Osteocyte (in vitro differentiated cells): ENCODE measurements around the gene TTC7B. TPM values are rescaled to one million over a fixed set of nuclear protein-coding genes. Genes with fewer than 3 reads are reported as not detected.

ENCODE experiments used
- DNase-seq: peaks from one replicate; pipeline ENCODE4 v3.0.0; 2021; ENCODE audit warnings: mixed read lengths; ENCODE audit not compliant: unreplicated experiment; ENCODE audit errors: extremely low spot score
- H3K27ac Mint-ChIP-seq: one replicate; pipeline ENCODE4 v1.8.0; 2021; ENCODE audit warnings: mild to moderate bottlenecking, mixed read lengths; ENCODE audit not compliant: unreplicated experiment
- H3K27me3 Mint-ChIP-seq: one replicate; pipeline ENCODE4 v1.8.0; 2021; ENCODE audit warnings: mixed read lengths; ENCODE audit not compliant: unreplicated experiment
- H3K36me3 Mint-ChIP-seq: one replicate; pipeline ENCODE4 v1.8.0; 2021; ENCODE audit warnings: mixed read lengths; ENCODE audit not compliant: unreplicated experiment
- H3K4me1 Mint-ChIP-seq: one replicate; pipeline ENCODE4 v1.8.0; 2021; ENCODE audit warnings: mixed read lengths; ENCODE audit not compliant: unreplicated experiment
- H3K4me3 Mint-ChIP-seq: one replicate; pipeline ENCODE4 v1.8.0; 2021; ENCODE audit warnings: mild to moderate bottlenecking, moderate library complexity, mixed read lengths; ENCODE audit not compliant: unreplicated experiment
- H3K9me3 Mint-ChIP-seq: one replicate; pipeline ENCODE4 v1.8.0; 2021; ENCODE audit warnings: mixed read lengths; ENCODE audit not compliant: unreplicated experiment
- CTCF ChIP-seq: fragments of 200-600 bp; sonication (generic); IDR thresholded peaks from 2 replicates; pipeline ENCODE4 v1.5.0; 2021; ENCODE audit warnings: antibody characterized with exemption, mild to moderate bottlenecking, moderate library complexity
- total RNA-seq: library from RNA; stranded (reverse); gene quantifications from 2 replicates; pipeline ENCODE4 v1.2.1, GENCODE V29; 2021

Gene TTC7B
- total RNA-seq, 1 donor from 2014 or later: 43.2 TPM

- DNase-seq: peak; percentile 65
- H3K36me3 Mint-ChIP-seq: peaks cover 9% of the 10 kb centered on the region
- no peak for TF ChIP-seq CTCF
- no peaks in the 10 kb centered on the region for H3K4me1 Mint-ChIP-seq
- H3K9me3 Mint-ChIP-seq: peaks cover 11% of the 10 kb centered on the region
- no peak overlapping the region for H3K27ac Mint-ChIP-seq
- H3K27me3 Mint-ChIP-seq: no peaks in the 10 kb centered on the region
- H3K4me3 Mint-ChIP-seq: no peak overlapping the region
Observed at GRCh38 chr14:90753456-90754005, 62.7 kb downstream of the TTC7B start.

GRCh38 chr14:90750701-90751100, 65.5 kb downstream of the TTC7B start:
- H3K9me3 Mint-ChIP-seq: peaks cover 19% of the 10 kb centered on the region
- H3K4me3 Mint-ChIP-seq: no peak overlapping the region
- DNase-seq: peak; percentile 8
- no peaks in the 10 kb centered on the region for H3K27me3 Mint-ChIP-seq
- H3K27ac Mint-ChIP-seq: no peak overlapping the region
- no peak for TF ChIP-seq CTCF
- H3K4me1 Mint-ChIP-seq: no peaks in the 10 kb centered on the region
- peaks cover 15% of the 10 kb centered on the region for H3K36me3 Mint-ChIP-seq

GRCh38 chr14:90750191-90750590, 66.0 kb downstream of the TTC7B start:
- Mint-ChIP-seq H3K4me1 (no peaks in the 10 kb centered on the region), H3K4me3 (no peak overlapping the region), H3K9me3 (peaks cover 19% of the 10 kb centered on the region), H3K27me3 (no peaks in the 10 kb centered on the region), H3K36me3 (peaks cover 15% of the 10 kb centered on the region), H3K27ac (no peak overlapping the region)
- no peak for DNase-seq
- TF ChIP-seq CTCF: no peak

- Mint-ChIP-seq H3K9me3 (peaks cover 19% of the 10 kb centered on the region), H3K4me1 (peaks cover 7% of the 10 kb centered on the region), H3K4me3 (no peak overlapping the region), H3K27ac (no peak overlapping the region), H3K27me3 (no peaks in the 10 kb centered on the region), H3K36me3 (peaks cover 15% of the 10 kb centered on the region)
- no peak for DNase-seq
- TF ChIP-seq CTCF: no peak
Observed at GRCh38 chr14:90747909-90748308, 68.3 kb downstream of the TTC7B start.

- TF ChIP-seq CTCF: no peak
- Mint-ChIP-seq H3K27me3 (no peaks in the 10 kb centered on the region), H3K4me3 (no peak overlapping the region), H3K9me3 (peaks cover 11% of the 10 kb centered on the region), H3K4me1 (peaks cover 7% of the 10 kb centered on the region), H3K36me3 (peaks cover 8% of the 10 kb centered on the region), H3K27ac (peak overlapping the region; percentile 12)
- peak; percentile 62 for DNase-seq
Observed at GRCh38 chr14:90743826-90744225, 72.4 kb downstream of the TTC7B start.
